Vagina (tissue), 2 donors: ENCODE measurements around the gene NEK9. TPM values are rescaled to one million over a fixed set of nuclear protein-coding genes. Genes with fewer than 3 reads are reported as not detected.
A peak's percentile ranks its signal among the peaks of the same experiment; 100 is the strongest.

Experiments
- DNase-seq, 2 donors: peaks; one replicate each; pipeline ENCODE4 v3.0.0-alpha.2; 2017; ENCODE audit errors: extremely low spot score in 2 of 2
- H3K27ac ChIP-seq: fragments of 200-600 bp; sonication (generic); one replicate; pipeline ENCODE4 v1.5.1; 2019
- H3K27me3 ChIP-seq: fragments of 200-600 bp; sonication (generic); one replicate; pipeline ENCODE4 v1.5.1; 2019
- H3K36me3 ChIP-seq, 2 donors: fragments of 200-600 bp; sonication (generic); one replicate each; pipeline ENCODE4 v1.5.1; 2017 to 2019
- H3K4me1 ChIP-seq: fragments of 200-600 bp; sonication (generic); one replicate; pipeline ENCODE4 v1.5.1; 2019
- H3K4me3 ChIP-seq, 2 donors: fragments of 200-600 bp; sonication (generic); 1 replicate in 1 of 2; 2 replicates in 1 of 2; pipeline ENCODE4 v1.5.1; 2016 to 2019
- H3K9me3 ChIP-seq: fragments of 200-600 bp; sonication (generic); one replicate; pipeline ENCODE4 v1.5.1; 2019
- CTCF ChIP-seq, 3 experiments: fragments of 450-650 bp in 2 of 3; fragments of 200-600 bp in 1 of 3; sonication (generic) in 1 of 3; IDR thresholded peaks; one replicate each; pipeline ENCODE4 v1.5.1; 2017 to 2019; ENCODE audit warnings: antibody characterized with exemption in 3 of 3, mild to moderate bottlenecking in 2 of 3, moderate library complexity in 2 of 3
- POLR2A ChIP-seq, 2 donors: fragments of 450-650 bp; IDR thresholded peaks; one replicate each; pipeline ENCODE4 v1.6.1; 2017; ENCODE audit warnings: antibody characterized with exemption in 2 of 2, mild to moderate bottlenecking in 2 of 2, moderate library complexity in 2 of 2
- POLR2AphosphoS5 ChIP-seq, 2 donors: sonication (generic); formaldehyde crosslinking; IDR thresholded peaks; one replicate each; pipeline ENCODE4 v1.9.0; 2017; ENCODE audit warnings: antibody characterized with exemption in 2 of 2, mild to moderate bottlenecking in 2 of 2, low read depth in 1 of 2; ENCODE audit not compliant: insufficient read depth in 1 of 2
- intact Hi-C: fragments of 100-400 bp; cut with DNase I; formaldehyde crosslinking; loops from one replicate; pipeline ENCODE4 v1.15.1; 2023
- total RNA-seq: library from RNA; depleted of rRNA; stranded (reverse); fragments of >200 nt; gene quantifications from one replicate; pipeline ENCODE4 v1.2.3, GENCODE V29; 2016

The NEK9 gene
- total RNA-seq, 1 donor from 2014 or later: 58.4 TPM

GRCh38 chr14:75140620-75141019, 13.8 kb upstream of the NEK9 start:
- H3K4me3 ChIP-seq: no peak overlapping the region
- peaks cover 0 to under 1% of the 10 kb centered on the region in 2 donors for H3K36me3 ChIP-seq
- peaks cover 58% of the 10 kb centered on the region for H3K4me1 ChIP-seq
- H3K27ac ChIP-seq: peak overlapping the region; percentile 1
- TF ChIP-seq CTCF (IDR thresholded peaks at IDR 0.05) (no peak), POLR2A (IDR thresholded peaks at IDR 0.05) (no peak), POLR2AphosphoS5 (IDR thresholded peaks at IDR 0.05; ENCODE audit: insufficient read depth in 1 of 2, low read depth in 1 of 2) (no peak)
- intact Hi-C loops: no loop called here
- DNase-seq: no peak
- H3K9me3 ChIP-seq: no peaks in the 10 kb centered on the region
- H3K27me3 ChIP-seq: no peaks in the 10 kb centered on the region

- Histone ChIP-seq H3K27me3 (no peaks in the 10 kb centered on the region), H3K9me3 (no peaks in the 10 kb centered on the region), H3K4me3 (no peak overlapping the region), H3K36me3 (peaks cover 0 to 13% of the 10 kb centered on the region in 2 donors), H3K4me1 (peaks cover 55% of the 10 kb centered on the region), H3K27ac (no peak overlapping the region)
- no peak for DNase-seq
- TF ChIP-seq POLR2AphosphoS5 (IDR thresholded peaks at IDR 0.05; ENCODE audit: insufficient read depth in 1 of 2, low read depth in 1 of 2) (no peak), CTCF (IDR thresholded peaks at IDR 0.05) (no peak), POLR2A (IDR thresholded peaks at IDR 0.05) (no peak)
- intact Hi-C loops: loop anchor here (10.0 kb wide), 1 partner anchor 346 kb away; no protein-coding TSS in a partner anchor
Observed at GRCh38 chr14:75139185-75139584, 12.3 kb upstream of the NEK9 start.

- peaks cover 48% of the 10 kb centered on the region for H3K4me1 ChIP-seq
- DNase-seq: no peak
- no peak overlapping the region for H3K27ac ChIP-seq
- peaks cover 3 to 13% of the 10 kb centered on the region in 2 donors for H3K36me3 ChIP-seq
- intact Hi-C loops: loop anchor here (10.0 kb wide), 1 partner anchor 346 kb away; no protein-coding TSS in a partner anchor
- no peak overlapping the region for H3K4me3 ChIP-seq
- no peak for TF ChIP-seq POLR2AphosphoS5 (IDR thresholded peaks at IDR 0.05; ENCODE audit: insufficient read depth in 1 of 2, low read depth in 1 of 2)
- TF ChIP-seq CTCF (IDR thresholded peaks at IDR 0.05): no peak
- no peak for TF ChIP-seq POLR2A (IDR thresholded peaks at IDR 0.05)
- no peaks in the 10 kb centered on the region for H3K9me3 ChIP-seq
- no peaks in the 10 kb centered on the region for H3K27me3 ChIP-seq
Observed at GRCh38 chr14:75138492-75138891, 11.6 kb upstream of the NEK9 start.

GRCh38 chr14:75134644-75135043, 7.8 kb upstream of the NEK9 start:
- DNase-seq: no peak
- H3K9me3 ChIP-seq: no peaks in the 10 kb centered on the region
- peaks cover 17% of the 10 kb centered on the region for H3K4me1 ChIP-seq
- no peak for TF ChIP-seq POLR2A (IDR thresholded peaks at IDR 0.05)
- no peak for TF ChIP-seq CTCF (IDR thresholded peaks at IDR 0.05)
- TF ChIP-seq POLR2AphosphoS5 (IDR thresholded peaks at IDR 0.05; ENCODE audit: insufficient read depth in 1 of 2, low read depth in 1 of 2): no peak
- intact Hi-C loops: loop anchor here (10.0 kb wide), 1 partner anchor 350 kb away; no protein-coding TSS in a partner anchor
- H3K36me3 ChIP-seq: peaks cover 6 to 18% of the 10 kb centered on the region in 2 donors
- H3K27me3 ChIP-seq: no peaks in the 10 kb centered on the region
- H3K27ac ChIP-seq: no peak overlapping the region
- H3K4me3 ChIP-seq: no peak overlapping the region

- Histone ChIP-seq H3K27ac (no peak overlapping the region), H3K4me1 (peaks cover 12% of the 10 kb centered on the region), H3K27me3 (no peaks in the 10 kb centered on the region), H3K9me3 (no peaks in the 10 kb centered on the region), H3K36me3 (peaks cover 6 to 18% of the 10 kb centered on the region in 2 donors), H3K4me3 (no peak overlapping the region)
- no peak for TF ChIP-seq POLR2AphosphoS5 (IDR thresholded peaks at IDR 0.05; ENCODE audit: insufficient read depth in 1 of 2, low read depth in 1 of 2)
- TF ChIP-seq POLR2A (IDR thresholded peaks at IDR 0.05): no peak
- no peak for TF ChIP-seq CTCF (IDR thresholded peaks at IDR 0.05)
- intact Hi-C loops: loop anchor here (2.0 to 10.0 kb wide), 2 partner anchors 167 to 351 kb away; no protein-coding TSS in a partner anchor
- DNase-seq: no peak
Observed at GRCh38 chr14:75133597-75133996, 6.7 kb upstream of the NEK9 start.
